ENCODE results near the gene SGTA. TPM values are rescaled to one million over a fixed set of nuclear protein-coding genes. Genes with fewer than 3 reads are reported as not detected.

Gene SGTA
- total and polyA plus RNA-seq, 2 of the 4 experiments (the other 2 are of a cell fraction), result 17.4 to 72.9 TPM

DNA sequence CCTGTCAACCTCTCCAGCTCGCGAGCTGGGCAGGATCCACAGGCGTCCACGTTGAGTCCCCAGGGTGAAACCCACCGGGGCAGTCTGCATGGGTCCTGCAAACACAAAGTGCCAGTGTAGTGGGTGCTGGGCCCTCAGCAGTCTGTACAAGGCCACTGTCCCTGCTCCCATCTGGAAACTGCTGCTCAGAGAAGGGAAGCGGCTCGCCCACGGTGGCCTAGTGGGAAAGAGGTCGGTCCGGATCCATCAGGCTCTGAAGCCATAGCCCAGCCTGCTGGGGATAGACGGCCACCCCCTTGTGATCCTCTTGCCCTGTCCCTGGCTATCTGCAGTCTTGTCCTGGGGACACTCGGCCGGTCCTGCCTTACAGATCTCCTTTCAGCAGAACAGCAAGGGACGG is 59.3 kb downstream of the SGTA start:
- H3K56ac ChIP-seq (ENCODE audit: extremely low read depth, insufficient read depth, low read length), result no peak overlapping the region
- peak overlapping the region; percentile 96 for H2AK9ac ChIP-seq (replicated peaks; ENCODE audit: low read depth, low read length, poor library complexity)
- H2AFZ ChIP-seq (replicated peaks; ENCODE audit: low read length, poor library complexity), result peak overlapping the region; percentile 92
- no peak overlapping the region for H2BK15ac ChIP-seq (ENCODE audit: low read depth, low read length)
- no peak for ATAC-seq (ENCODE audit: low read depth)
- dilution Hi-C loops (cut with HindIII; ENCODE audit: low sequenced_read_pairs, unreplicated experiment), result no loop called here
- no peak overlapping the region for H3K18ac ChIP-seq (ENCODE audit: low read depth, low read length)
- CTCF ChIA-PET, result interaction anchor here (1.0 to 1.4 kb wide), 2 partner anchors 61 to 118 kb away, joined by 3 read pairs; partner anchors contain the start of gene ZNF555
- 0 out of 2 replicates have a peak overlapping the region, but pooled peaks have one; percentile 79 for H2BK20ac ChIP-seq (ENCODE audit: low read depth, low read length)
- H4K20me1 ChIP-seq (ENCODE audit: insufficient read depth, low read length), result no peaks in the 10 kb centered on the region; the same call in 1 of the 2 replicates
- H3K27me3 ChIP-seq (ENCODE audit: control insufficient read depth, insufficient read depth, low read length), result peaks cover 14% of the 10 kb centered on the region
- peak overlapping the region; percentile 80 for H2BK120ac ChIP-seq (ENCODE audit: low read depth, low read length)
- peaks cover 7% of the 10 kb centered on the region; the same call in 1 of the 2 replicates for H3K9me1 ChIP-seq (ENCODE audit: insufficient read depth, low read length)
- H3K9me3 ChIP-seq (ENCODE audit: control insufficient read depth, insufficient read depth, low read length), result no peaks in the 10 kb centered on the region
- WGBS, 2 experiments (ENCODE audit: extremely low coverage in 2 of 2, insufficient read length in 1 of 2), result 74% methylated on average over 6 of the region's 14 CpGs; no CpG with 5 or more reads in 1 of the 2 experiments
- H3K79me1 ChIP-seq (ENCODE audit: low read depth in 1 of 2, low read length in 2 of 2), result peaks cover 0 to 10% of the 10 kb centered on the region in 2 experiments; a peak in 1 of 4 replicates
- peak overlapping the region; percentile 66 for H2AK5ac ChIP-seq (ENCODE audit: low read depth, low read length)
- H3K4me1 ChIP-seq (ENCODE audit: control insufficient read depth, insufficient read depth, low read length), result peaks cover 17% of the 10 kb centered on the region
- in situ Hi-C loops (cut with MboI; ENCODE audit: low sequenced_read_pairs), result no loop called here
- intact Hi-C loops (cut with micrococcal nuclease), result no loop called here
- H3K36me3 ChIP-seq (ENCODE audit: control insufficient read depth, insufficient read depth, low read length), result no peaks in the 10 kb centered on the region
- no peak overlapping the region for H3K4me3 ChIP-seq (ENCODE audit: insufficient read depth, low read depth, low read length)
- H4K8ac ChIP-seq (ENCODE audit: low read depth in 2 of 2, low read length in 2 of 2), result peak overlapping the region; percentile 14 to 81; a peak in 1 of 4 replicates
- H3K4me2 ChIP-seq (ENCODE audit: low read depth, low read length), result no peak overlapping the region
- POLR2A ChIA-PET (ENCODE audit: unreplicated experiment), result no interaction called here
- H3K14ac ChIP-seq (replicated peaks; ENCODE audit: low read depth, low read length), result no peak overlapping the region
- H3K4ac ChIP-seq (ENCODE audit: low read depth, low read length), result peak overlapping the region; percentile 90
- no peak overlapping the region for H4K5ac ChIP-seq (ENCODE audit: low read depth, low read length)
- peak overlapping the region; percentile 81; the same call in 1 of the 2 replicates for H4K91ac ChIP-seq (ENCODE audit: insufficient read depth, low read depth, low read length)
- no peak overlapping the region for H2BK5ac ChIP-seq (ENCODE audit: low read depth, low read length, poor library complexity, severe bottlenecking)
- no peak for TF ChIP-seq RAD21 (IDR thresholded peaks at IDR 0.05; ENCODE audit: low read length)
- no peak for TF ChIP-seq RCOR1 (IDR thresholded peaks at IDR 0.05; ENCODE audit: insufficient replicate concordance, low read length)
- TF ChIP-seq FOS (IDR thresholded peaks at IDR 0.05; ENCODE audit: low read depth, low read length), result no peak
- TF ChIP-seq POLR2A (IDR thresholded peaks at IDR 0.05; ENCODE audit: low read depth, low read length), result no peak
- TF ChIP-seq, protein P1, sequence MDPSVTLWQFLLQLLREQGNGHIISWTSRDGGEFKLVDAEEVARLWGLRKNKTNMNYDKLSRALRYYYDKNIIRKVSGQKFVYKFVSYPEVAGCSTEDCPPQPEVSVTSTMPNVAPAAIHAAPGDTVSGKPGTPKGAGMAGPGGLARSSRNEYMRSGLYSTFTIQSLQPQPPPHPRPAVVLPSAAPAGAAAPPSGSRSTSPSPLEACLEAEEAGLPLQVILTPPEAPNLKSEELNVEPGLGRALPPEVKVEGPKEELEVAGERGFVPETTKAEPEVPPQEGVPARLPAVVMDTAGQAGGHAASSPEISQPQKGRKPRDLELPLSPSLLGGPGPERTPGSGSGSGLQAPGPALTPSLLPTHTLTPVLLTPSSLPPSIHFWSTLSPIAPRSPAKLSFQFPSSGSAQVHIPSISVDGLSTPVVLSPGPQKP (IDR thresholded peaks at IDR 0.05; ENCODE audit: borderline replicate concordance, low read depth, low read length), result no peak
- TF ChIP-seq NFE2L2 (IDR thresholded peaks at IDR 0.05; ENCODE audit: low read depth, low read length), result no peak
- TF ChIP-seq, protein P2, sequence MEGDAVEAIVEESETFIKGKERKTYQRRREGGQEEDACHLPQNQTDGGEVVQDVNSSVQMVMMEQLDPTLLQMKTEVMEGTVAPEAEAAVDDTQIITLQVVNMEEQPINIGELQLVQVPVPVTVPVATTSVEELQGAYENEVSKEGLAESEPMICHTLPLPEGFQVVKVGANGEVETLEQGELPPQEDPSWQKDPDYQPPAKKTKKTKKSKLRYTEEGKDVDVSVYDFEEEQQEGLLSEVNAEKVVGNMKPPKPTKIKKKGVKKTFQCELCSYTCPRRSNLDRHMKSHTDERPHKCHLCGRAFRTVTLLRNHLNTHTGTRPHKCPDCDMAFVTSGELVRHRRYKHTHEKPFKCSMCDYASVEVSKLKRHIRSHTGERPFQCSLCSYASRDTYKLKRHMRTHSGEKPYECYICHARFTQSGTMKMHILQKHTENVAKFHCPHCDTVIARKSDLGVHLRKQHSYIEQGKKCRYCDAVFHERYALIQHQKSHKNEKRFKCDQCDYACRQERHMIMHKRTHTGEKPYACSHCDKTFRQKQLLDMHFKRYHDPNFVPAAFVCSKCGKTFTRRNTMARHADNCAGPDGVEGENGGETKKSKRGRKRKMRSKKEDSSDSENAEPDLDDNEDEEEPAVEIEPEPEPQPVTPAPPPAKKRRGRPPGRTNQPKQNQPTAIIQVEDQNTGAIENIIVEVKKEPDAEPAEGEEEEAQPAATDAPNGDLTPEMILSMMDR (conservative IDR thresholded peaks at IDR 0.05; ENCODE audit: low read depth, low read length), result no peak
- no peak for TF ChIP-seq MXI1 (IDR thresholded peaks at IDR 0.05; ENCODE audit: borderline replicate concordance, low read depth, low read length)
- no peak for TF ChIP-seq RFX5 (IDR thresholded peaks at IDR 0.05; ENCODE audit: low read depth, low read length)
- no peak for TF ChIP-seq SMC3 (IDR thresholded peaks at IDR 0.05; ENCODE audit: low read depth, low read length)
- TF ChIP-seq MAZ (IDR thresholded peaks at IDR 0.05; ENCODE audit: borderline replicate concordance, low read depth, low read length), result no peak
- TF ChIP-seq MAFK (IDR thresholded peaks at IDR 0.05; ENCODE audit: low read depth, low read length), result no peak
- no peak for DNase-seq
- H3K27ac ChIP-seq (ENCODE audit: insufficient read depth, low read length), result no peak overlapping the region
- H3K9ac ChIP-seq (ENCODE audit: low read depth, low read length), result no peak overlapping the region
- no peak overlapping the region for H3K23ac ChIP-seq (ENCODE audit: low read depth, low read length)
- BruUV-seq (replicated peaks), result no TSS peak

All from IMR-90 (cell line).